HG02798 (cell line): ENCODE measurements around the gene KCNJ2.
A peak's percentile ranks its signal among the peaks of the same experiment; 100 is the strongest.

Experiments
- ATAC-seq: cut with Tn5 transposase; IDR thresholded peaks from one replicate; pipeline ENCODE4 v1.9.1; 2021; ENCODE audit warnings: mild to moderate bottlenecking; ENCODE audit not compliant: unreplicated experiment, poor library complexity

The KCNJ2 gene

DNA sequence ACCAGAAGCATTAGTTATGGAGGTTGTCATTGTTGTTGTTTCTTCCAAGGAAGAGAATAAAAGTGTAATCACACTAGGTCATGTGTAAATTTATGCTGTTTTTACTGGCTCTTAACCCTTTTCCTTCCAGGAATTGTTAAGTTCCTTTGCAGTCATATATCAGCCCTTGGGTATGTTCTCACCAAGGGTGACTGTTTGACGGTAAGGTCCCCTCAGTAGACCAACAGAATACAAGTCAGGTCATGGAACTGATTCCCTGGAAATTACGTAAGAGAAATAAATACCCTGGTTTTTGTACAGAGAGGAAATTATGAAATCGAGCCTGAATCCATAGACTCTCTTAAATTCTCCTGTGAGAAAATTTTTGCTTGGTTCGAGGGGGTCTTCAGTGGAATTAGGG lies 11.2 kb upstream of the KCNJ2 start:
- ATAC-seq = no peak

DNA sequence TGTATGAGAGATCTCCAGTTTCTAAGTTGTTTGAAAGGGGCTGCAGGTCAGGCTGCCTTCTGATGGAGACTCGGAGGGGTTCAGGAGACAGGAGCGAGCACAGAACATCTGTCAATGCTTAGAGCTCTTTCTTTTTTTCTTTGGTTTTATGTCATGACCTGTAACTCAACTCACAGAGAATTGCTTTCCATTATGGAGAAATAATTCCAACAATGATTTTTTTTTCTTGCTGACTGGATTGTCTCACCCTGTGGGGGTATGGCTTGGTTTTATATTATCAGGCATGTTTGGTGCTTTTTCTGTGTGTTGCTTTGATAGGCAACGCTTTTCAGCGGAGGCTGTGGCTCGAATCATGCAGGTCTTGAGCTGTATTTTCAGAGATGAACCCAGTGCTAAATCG lies 10.7 kb upstream of the KCNJ2 start:
- no peak for ATAC-seq

DNA sequence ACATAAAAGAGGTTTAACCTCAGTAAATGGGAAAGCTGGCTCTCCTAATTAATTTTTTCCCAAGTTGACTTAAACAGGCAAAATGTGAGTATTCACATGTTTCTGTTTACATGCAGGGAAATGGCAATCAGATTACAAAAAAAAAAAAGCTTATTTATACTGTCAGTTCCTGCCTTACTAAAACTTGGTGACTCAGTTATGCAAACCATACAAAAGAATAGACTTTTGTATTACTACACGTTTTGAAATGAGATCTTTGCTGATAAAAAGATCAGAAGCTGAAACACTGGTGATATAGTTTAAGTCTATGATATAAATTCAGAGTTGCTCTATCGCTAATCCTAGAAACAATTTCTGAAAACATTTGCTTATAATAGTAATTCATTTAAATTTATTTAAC lies 9.4 kb upstream of the KCNJ2 start:
- no peak for ATAC-seq

DNA sequence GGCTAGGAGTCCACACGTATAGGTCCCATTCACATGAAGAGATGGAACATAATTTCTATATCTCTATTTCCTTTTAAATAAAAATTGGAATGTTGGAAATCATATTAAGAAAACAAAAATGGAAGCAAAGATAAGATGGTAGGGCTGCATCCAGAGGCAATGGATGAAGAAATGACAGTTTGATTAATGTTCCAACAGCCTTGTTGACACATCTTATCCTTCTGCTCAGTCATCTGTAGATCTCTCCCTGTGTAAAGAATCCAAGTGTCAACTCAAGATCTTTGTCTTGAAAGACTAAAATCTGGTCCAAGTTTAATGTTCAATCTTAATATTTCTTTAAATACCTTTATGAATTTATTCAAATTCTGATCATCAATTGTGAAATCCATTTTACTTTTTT lies 7.8 kb upstream of the KCNJ2 start:
- ATAC-seq = no peak

DNA sequence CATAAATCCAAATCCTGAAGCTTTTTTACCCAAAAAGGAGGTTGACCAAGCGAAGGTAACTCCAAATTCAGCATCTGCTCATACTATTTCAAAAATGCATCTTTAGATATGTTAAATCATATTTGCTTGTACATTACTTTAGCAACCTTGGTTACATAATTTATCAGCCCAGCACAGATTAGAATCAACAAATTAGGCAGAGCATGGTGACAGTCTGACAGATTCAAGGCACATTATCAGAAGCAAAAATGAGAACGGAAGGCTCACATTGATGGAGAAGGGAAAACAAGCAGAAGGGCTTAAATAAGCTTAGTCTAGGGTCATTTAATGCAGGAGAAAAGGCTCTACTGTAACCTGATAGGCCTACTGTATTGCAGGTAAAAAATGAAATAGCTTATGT lies 3.9 kb upstream of the KCNJ2 start:
- ATAC-seq = no peak

DNA sequence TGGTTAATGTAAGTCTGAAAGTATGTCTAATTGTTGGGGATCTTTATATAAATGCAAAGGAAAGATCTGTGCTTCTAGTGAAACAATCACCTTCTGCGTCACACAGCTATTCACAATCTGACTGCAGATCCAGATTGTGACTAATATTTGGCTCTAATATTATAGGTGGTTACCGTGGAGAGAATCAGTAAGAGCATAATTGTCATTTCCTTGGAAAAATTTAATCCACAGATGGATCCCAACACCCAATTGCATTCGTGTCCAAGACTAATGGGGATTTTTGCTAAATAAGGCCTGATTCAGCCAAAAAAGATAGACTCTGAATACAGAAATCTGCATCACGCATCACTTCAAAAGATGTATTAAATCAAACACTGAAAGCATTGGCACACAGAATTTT lies 2.7 kb upstream of the KCNJ2 start:
- no peak for ATAC-seq

DNA sequence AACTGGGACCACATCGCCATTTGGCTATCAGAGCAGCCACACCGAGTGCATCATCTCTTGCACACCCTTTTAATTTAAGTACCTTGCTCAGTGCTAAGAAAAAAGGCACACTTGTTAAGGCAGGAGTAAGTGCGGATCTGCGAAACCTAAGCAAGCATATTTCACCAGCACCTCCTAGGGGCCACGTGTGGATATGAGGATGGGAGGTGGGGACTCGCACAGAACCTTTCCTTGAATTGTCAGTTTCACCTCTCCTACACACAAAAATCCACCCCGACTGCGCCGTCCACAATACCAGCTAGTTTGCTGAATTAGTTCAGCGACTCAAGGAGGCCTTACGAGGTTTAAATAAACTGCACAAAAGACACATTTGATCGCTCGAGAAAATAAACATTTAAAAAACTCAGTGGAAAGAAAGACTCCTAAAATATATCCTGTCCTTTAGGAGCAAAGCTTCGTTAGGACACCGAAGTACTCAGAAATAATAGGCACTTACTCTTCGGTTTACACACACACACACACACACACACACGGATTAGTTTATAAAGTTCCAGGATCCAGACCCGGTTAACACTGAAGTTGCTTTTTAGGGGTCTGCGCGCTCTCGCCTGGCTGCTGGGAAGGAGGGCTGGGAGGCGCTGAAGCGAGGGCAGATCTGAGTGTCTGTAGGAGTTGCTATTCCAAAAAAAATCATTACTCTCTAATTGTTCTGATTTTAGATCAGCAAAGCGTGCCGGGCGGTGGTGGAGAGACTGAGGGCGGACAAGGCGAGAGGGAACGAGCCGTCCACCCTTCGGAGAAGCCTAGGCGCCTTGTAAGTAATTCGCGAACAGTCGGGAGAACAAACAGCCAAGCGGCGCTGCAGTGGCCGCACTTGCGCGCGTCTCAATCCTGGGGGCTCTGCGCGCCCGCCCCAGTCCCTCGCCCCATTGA lies 1.0 kb upstream of the KCNJ2 start:
- ATAC-seq = peak; percentile 5

DNA sequence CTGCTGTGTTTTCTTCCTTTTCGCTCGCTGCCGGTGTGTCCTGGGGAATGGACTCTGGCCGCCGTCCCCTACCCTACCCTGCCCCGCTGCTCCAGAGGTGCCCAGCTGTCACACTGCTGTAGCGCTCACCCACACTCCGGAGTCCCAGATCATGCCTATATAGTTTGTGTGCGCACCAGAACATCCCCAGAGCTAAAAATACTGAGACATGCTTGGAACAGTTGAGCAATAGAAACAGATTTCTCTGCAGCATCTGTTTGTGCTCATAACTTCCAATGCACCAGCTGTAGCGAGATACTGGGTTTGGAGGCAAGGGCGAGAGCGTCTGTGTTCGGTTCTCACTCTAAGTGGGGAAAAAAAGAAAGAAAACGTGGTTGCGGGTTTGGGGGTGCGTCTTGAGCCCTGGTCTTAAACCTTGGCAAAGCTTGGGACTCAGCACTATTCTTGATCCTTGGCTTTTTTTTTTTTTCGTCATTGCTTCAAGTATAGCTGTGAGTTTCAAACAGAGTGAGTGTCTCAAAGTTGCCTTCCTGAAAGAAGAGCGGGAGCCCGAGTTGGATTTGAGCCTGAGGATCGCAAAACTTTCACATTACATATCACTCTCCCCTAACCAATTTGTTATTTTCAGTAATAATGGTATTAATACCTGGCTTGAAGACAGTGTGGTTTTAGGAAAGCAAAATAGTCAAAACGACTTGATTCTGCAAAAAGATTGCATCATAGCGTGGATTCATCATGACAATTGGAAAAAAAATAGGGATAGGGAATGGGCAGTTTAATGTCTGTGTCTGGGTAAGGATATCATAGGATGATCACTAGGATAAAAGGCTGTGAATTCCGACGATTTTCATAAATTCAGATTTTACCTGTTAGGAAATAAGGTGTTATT lies 621 bp downstream of the KCNJ2 start:
- ATAC-seq = no peak

DNA sequence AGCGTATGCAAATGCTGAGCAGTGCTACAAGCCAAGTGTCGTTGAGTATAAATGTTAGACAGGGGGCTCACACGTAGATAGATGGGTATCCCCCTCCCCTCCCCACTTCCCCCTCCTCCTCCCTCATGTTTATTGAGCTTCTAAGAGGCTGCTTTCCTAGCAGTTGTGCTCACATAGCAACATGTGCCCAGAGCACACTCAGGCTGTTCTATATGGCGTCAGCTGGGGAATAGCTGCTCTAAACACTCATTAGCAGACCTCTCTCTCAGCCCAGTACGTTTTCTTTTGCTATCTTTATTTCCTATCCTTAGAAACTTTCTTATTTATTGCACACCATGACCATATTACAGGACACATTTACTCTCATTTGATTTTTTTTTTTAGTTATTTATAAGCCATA lies 1.8 kb downstream of the KCNJ2 start:
- no peak for ATAC-seq

DNA sequence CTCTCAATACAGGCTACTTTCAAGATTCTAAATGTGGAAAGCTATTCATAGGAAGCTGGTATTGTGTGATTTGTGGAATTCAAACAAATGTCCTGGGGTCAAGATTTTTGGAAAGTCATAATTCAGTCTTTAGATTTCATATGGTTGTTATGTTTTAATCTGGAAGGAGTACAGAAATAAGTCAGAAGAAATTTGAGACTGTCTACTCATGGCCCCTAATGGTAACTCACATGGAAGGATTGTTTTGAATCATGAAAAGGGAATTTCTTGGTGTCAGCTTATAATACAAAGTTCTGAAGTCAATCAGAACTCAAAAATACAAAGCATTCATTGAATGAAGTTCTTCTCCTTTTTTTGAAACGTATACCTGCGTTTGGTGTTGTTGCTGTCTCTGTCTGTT lies 3.1 kb downstream of the KCNJ2 start:
- ATAC-seq = no peak

DNA sequence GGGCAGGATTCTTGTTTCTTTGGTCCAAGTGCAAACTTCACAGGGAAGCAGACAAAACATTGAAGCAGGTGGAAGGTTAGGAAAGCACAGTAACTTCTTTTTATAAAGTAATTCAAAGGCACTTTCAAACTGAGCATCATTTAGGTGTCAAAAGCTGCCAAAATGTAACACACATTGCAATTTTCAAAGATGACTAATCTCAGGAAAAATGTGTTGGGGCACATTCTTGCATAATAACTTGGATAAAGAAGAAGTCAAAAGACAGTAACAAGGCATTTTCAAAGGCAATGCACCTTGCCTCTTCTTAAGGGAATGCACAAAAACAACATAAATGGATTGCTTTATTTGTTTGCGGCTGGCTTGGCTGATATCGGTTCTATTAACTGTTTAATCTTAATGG lies 3.6 kb downstream of the KCNJ2 start:
- ATAC-seq = no peak

DNA sequence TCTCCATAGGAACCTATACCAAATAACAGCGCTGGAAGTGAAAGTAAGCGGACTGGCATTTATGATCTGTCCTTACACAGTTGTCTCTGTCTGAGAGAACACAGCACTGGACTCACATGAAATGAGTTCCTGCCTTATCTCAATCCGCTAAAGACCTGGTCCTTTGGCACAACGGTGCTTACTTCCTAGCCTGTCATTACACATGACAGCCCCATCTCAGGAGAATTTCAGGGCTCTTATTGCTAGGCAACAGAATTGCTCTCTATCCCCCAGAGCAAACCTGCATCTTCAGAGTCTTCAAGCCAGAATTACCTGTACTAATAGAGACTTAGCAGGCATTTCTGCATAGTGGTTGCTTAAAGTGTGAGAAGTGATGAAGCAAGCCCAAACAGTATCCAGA lies 4.3 kb downstream of the KCNJ2 start:
- ATAC-seq = no peak

DNA sequence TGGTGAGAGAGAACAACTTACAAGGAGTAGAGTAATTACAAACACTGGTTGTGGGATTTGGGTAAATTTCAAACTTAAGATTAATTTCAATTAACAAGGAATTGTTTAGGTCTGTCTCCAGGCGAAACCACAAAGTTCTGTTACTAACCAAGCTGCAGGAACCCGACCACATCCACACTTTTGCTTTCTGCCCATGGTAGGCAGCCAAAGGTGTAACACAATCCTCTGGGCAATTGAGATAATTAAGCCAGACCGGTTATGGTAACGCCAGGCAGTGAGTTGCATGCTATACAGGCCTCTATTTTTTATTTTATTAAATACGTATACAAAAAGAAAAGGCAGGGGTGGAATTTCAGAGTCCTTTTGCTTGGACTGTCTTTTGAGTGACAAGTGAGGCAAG lies 12.0 kb downstream of the KCNJ2 start:
- no peak for ATAC-seq

DNA sequence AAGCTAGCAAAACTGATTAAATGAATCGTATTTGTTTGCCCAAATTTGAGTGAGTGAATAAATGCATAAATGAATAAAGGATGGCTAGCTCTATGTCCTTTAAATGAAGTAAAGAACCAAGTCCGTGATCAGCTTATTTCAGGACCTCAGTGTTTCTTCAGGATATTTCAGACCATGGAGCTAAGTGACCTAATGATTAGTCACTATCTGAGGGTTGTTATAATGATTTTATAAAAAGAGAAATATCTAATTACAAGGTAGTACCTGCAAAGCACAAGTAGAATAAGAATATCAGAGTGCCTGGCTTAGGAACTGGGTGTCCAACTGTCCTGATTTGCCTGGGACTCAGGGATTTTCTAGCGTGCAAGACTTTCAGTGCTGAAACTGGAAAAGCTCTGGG lies 12.5 kb downstream of the KCNJ2 start:
- ATAC-seq = no peak

DNA sequence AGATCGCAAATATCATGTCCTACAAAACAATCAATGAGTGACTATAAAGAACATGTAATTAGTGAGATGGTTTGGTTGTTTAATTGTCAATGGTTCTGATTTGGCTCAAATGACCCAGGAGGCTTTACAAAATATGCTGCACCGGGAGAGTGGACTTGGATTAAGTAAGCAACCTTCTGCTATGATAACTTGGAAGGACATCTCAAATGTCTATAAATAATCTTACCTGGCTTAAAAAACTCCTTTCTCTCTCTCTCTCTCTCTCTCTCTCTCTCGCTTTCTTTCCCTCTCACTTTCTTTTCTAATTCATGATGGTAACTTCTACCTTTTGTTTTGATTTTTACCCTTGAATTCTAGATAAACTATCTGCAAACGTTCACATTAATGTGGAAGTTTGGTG lies 14.2 kb downstream of the KCNJ2 start:
- no peak for ATAC-seq

DNA sequence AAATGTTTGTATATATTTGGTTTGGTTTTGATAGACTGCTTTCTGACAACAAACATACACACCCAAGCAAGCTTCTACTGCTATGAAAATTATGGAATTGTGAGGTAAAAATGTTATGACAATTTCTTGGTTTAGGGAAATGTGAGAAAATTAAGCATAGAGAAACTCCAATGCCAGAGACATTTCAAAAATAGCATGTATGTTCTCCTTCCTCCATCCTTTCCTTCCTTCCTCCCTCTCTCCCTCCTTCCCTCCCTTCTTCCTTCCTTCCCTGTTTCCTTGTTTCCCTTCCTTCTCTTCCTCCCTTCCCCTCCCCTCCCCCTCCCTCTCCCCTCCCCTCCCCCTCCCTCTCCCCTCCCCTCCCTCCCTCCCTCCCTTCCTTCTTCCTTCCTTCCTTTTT lies 14.9 kb downstream of the KCNJ2 start:
- ATAC-seq = no peak

DNA sequence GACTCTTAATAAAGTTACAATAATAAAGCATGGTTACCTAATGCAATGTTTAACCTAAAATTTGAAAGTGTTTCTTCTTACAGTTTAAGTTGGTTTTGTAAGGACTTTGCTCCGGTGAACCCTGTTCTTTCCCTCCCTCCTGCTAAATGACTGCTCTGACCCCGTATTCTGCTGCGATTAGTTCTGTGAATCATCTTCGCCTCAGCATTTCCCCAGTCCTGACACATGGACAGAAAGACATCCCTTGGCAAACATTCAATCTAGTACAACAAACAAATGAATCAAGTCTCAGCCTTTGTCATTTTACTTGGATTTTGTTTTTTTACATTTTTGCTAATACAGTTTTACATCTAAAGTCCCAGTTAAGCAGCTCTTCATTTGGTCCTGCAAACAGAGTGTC lies 15.4 kb downstream of the KCNJ2 start:
- ATAC-seq = no peak

DNA sequence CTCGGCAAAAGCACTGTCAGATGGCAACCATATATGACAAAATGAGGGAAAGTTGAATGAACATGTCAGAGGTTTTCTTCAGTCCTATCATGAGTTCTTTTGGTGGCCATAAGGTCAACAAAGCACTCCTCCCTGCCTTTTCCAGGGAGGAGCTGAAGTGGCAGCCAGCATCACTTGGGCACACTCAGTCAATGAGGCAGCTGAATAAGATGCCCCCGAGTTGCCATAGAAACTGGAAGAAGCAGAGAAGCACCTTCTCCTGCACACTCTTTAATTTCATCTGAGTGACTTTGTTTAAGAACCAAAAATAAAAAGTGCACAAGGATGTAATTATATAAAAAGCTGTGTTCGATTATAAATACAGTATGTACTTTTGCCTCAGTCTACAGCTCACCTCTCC lies 16.0 kb downstream of the KCNJ2 start:
- ATAC-seq = no peak

DNA sequence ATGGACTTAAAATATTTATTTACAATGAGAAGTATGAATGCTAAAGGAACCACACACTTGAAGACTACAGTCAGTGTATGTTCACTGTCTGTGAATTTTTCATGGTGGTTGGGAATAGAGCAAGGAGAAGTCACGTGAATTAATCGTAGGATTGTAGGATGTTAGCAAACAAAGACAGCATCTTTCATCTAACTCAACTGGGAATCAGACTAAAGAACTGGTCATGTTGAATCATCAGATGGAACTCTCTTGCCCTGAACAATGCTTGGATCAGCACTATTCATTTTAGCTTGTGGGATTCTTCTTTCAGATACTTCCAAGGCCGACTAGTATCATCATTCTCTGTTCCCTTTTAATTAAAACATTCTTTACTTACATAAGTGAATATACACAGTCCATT lies 18.1 kb downstream of the KCNJ2 start:
- ATAC-seq = no peak

DNA sequence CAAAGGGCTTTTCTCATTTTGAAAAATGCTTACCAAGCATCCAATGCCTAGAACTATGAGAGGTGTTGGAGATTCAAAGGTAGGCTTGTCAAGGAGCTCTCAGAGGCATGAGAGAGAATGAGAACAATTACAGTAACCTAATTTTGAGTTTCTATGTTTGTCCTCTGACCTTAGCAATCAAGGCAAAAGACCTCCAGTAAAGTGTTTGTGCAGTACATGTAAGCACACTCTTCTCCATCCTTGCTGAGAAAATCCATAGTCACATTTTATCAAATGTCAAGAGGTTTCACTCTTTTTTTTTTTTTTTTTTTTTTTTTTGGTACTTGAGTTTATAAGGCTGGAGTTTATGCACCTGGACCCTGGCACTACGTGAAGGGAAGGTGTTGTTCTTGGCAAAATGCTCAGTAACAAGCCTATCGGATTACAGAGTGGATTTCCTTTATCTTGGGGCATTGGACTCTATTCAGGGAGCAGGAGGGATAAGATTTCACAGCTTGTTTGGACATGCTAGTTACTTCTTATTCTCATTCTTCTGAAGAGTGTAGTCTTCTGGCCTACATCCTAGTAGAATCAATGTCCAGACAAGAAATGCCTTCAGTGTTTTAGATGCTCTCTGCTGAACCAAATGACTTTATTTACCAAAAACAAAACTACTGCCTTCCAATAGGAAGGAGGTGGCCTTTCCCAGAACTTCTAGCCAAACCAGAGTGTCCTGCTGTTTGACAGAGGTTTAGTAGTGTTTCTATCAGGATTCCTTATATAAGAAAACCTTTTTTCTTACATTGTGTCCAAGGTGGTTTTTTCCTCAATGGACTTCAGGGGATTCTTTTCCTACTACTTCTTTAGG lies 21.9 kb downstream of the KCNJ2 start:
- ATAC-seq = no peak

DNA sequence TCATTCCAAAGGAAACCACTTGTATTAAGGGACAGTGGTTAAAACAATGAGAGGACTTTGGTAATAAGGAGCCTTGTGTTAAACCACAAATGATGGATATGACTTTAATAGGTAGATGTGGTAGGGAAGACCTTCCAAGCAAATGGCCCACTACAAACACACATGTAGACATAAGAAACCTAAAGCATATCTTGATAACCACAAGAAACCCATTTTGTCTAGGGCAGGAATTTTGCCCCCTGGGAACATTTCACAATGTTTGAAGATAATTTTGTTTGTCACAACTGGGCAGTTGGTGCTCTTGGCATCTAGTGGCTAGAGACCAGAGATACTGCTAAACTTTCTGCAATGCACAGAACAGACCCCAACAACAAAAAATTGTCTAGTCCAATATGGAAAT lies 25.8 kb downstream of the KCNJ2 start:
- no peak for ATAC-seq
